NCI-H2081 (cell line): ENCODE measurements around the gene FSIP1.

Experiments used
- DNase-seq, 2 experiments: peaks; one replicate each; lab custom pipeline; 2025; lab: John Stamatoyannopoulos, UW

FSIP1 gene

DNA sequence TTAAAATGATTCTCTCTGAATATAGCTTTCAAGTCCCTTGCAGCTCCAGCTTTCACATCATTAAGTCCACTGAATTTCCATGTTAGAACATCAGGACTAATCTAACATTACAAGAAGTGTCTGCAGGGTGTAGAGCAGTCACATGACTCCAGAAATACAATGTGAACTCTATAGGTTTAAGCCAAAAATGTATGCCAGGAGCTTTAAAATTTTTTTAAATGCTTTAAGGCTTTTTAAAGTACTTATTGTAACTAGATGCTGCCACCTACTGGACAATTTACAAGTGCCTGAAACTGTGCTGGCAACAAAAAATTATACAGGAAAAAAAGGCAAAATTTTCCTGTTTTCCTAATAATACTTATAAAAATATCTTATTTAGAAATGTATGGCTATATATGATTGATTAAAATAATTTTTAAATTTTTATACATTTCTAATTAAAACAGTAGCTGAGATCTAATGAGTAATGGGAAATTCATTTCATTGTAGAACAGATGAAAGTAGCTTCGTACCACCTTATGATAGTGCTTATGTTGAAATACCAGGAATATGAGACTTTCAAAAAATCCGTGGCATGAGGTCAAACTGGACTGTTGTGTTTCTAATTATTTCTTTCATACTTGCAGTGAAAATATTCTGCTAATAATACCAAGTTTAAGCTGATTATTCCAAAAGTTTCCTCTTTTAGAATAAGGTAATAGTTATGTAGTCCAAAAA lies 25.7 kb downstream of the FSIP1 start:
- peak; percentile 28 to 35 for DNase-seq

DNA sequence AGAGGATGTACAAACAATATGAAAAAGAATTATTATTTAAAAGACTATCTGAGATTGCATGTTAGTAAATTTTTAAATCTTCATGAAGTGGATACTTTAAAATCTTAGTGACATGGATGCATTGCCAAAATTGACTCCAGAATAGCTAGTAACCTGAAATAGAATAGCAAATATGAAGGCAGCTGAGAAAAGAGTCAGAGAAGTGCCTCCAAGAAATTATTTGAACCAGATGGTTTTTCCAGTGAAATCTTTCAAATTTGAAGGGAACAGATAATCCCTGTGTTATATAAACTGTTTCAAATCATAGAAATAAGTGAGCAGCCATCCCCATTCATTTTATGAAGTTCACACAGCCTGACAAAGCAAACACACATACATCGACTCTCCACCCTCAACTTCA lies 29.6 kb downstream of the FSIP1 start:
- no peak for DNase-seq

DNA sequence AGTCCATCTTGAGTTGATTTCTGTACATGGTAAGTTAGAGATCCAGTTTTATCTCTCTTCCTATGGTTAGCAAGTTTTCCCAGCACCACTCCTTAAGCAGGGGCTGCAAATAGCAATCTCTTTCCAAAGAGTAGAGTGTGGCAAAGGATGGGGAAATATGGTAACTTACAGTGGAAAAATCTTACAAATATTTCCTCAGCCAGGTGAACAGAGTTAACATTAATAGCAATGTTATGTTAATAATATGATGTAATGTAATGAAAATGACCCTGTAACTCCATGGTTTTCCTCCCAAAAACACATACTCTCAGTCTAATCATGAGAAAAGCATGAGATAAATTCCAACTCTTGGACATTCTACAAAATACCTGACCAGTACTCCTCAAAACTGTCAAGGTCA lies 30.4 kb downstream of the FSIP1 start:
- DNase-seq = no peak

DNA sequence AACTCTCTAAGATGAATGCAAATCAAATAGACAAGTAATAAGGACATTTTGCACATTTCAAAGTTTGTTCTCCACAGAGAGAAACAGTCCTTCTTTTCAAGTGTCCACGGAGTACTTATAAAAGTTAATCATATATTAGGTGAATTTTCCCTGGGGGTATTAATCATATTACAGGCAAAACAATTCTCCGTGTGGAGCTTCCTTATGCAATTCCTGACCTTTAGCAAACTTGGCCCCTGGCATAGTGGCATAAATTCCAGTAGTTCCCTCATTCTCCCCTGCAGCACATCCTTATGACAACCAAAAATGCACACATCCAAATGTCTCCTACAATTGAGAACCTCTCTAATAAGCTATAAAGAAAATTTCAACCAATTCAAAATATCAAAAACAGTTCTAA lies 34.4 kb downstream of the FSIP1 start:
- no peak for DNase-seq

DNA sequence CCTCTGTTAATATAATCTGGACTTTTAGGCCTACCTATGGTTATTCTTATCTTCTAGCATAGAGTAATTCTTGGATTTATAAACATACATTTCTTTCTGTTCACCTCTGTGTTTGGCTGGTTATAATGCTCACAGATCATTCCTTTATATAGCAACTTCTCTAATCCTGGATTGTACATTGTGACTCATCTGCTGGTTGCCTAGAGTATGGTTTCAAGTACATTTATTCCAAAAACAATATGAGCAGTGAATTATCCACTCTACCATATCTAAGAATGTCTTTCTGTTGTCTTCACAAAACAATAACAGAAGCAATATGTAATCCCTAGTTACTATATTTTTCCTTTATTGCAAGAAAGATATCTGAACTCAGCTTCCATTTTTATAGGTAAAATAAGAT lies 35.3 kb downstream of the FSIP1 start:
- no peak for DNase-seq

DNA sequence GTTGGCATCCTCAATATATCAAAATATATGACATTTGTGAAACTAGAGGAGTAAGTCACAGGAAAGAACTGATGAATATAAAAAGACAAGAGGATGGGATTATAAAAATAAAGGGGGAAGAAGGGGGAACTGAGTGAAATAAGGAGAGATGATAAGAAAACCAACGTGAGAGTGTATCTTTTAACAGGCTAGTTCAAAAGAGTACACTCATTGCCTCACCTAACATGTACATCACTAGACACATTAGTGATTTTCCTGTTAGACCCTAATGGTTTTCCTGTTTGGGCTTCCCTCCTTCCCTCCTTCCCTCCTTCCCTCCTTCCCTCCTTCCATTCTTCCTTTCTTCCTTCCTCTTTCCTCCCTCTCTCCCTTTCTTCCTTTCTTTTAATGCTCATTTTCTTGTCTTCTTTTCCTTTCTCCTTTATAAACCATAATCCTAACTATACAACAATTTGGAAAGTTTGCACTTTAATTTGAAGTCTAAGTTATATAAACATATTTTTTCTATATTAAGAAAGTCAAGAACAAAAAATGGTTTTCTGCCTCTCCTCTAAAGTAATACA lies 35.8 kb downstream of the FSIP1 start:
- no peak for DNase-seq

DNA sequence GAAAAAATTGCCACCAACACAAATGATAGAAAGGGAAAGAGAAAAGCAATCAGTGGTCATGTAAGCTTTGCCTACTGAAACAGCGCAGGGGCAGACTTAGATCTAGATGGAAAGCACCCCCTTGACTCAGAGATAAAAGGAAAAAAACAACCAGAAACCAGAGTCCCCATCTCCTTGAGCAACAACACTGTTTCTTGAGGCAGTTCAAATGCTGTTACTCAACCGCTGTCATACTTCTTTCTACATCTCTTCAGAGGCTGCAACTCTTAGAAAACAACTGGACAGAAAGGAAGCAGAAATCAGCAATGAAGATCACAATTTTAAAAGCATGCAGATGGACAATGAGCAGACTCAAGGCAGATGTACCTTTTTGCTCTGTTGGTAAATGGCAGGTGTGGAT lies 36.5 kb downstream of the FSIP1 start:
- no peak for DNase-seq

DNA sequence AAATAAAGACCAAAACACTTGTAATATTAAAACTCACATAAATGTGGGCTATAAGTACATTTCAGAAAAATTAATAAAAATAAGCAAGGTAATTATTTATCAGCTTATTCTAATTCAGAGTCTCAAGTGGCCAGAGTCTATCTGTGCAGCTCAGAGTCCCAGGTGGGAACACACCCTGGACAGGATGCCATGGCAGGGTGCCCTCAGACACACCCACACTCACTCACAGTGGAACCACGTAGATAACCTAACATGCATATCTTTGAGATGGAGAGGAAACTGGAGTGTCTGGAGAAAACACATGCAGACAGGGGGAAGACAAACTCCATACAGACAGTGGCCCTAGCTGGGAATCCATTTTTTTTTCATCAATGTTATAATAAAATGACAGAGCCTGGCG lies 37.2 kb downstream of the FSIP1 start:
- no peak for DNase-seq

DNA sequence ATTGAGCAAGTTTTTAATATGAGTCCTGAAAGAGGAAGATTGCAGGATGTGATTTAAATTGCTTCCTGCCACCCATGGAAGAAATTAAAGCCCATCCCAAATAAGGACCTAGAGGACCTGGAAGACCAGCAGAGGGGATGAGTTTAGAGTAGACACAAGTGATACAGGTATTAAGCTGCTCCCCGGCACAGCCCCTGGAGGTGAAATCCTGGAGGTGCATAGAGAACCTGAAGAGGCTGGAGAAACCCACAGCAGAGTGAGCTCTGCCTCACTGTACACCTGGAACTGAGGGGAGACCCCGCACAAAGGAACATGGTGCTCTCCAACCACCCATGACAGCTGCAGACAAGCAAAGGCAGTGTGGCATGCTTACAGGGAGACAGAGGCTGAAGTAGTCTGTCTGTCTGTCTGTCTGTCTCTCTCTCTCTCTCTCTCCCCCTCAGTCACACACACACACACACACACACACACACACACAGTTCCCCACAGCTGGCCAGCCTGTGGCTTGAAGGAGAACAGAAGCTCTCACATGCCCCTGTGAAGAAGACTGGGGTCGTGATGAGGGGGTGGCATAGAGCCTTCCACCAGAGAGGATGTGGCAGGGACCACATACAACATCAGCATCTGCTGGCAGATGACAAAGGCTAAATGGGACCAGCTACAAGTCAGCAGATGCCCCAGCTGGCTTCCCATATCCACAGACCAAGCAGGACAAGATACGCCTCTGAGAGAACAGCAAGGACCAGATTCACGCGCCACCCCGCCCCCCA lies 38.1 kb downstream of the FSIP1 start:
- DNase-seq = no peak

DNA sequence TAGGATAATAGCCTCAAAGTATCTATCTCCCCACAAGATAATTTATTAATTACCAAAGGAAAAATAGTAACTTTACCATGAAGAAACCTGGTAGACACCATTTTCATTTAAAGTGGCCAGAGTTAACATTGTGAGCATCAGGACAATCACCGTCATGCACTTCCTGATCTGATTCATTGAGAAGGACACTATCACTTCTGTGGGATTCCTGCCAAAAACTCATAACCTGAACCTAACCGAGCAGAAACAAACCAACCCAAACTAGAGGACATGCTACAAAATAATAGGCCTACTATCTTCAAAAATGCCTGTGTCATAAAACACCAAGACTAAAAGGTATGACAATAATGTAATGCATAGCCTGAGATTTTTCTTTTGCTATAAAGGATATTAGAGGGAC lies 39.0 kb downstream of the FSIP1 start:
- no peak for DNase-seq

DNA sequence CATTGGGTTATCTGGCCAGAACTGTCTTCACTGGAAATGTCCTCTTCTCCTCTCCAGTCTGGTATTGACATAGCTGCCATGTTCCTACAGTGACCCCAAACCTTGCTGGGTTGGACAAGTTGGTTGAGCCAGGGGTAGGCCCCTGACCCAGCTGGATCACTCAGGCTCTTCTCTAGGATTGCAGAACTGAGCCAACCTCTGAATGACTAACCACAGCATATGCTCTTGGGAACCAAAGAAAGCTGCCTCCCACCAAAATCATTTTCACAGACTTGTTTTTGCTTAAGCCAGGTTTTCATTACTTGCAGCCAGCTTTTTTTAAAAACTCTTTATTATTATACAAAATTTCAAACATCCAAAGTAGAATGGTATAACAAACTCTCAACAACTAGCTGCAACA lies 41.4 kb downstream of the FSIP1 start:
- no peak for DNase-seq

DNA sequence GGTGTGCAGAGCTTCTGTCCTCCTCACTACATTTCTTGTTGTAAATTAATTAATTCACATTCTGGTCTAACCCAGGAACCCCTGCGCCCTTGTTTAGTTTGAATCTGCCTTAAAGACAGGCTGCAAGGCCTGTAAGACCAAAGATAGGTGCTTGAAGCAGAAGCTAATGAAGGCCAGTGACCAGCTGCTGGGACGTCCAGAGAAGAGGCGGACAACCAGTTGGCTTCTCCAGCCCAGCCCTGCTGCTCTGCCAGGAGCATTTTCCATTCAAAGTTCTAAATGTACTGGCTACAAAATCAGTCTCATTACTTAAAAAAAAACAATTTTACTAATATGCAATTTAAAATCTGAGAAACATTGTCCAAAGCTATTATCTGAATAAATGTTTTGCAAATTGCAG lies 43.6 kb downstream of the FSIP1 start:
- DNase-seq = no peak

DNA sequence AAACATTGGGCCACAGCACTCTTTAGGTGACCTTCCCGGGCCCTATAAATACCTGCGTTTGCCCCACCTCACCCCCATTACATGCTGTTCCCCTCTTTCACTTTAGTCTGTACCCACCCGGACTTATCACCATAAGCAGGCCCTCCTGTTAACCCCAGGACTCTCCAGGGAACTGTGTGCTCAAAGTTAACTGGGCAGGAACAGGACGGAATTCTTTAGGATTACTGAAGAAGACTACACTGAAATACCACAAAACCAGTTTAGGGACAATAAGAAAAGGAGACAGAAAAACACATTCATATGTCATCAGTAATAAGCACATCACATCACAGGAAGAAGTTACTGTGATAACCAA lies 45.5 kb downstream of the FSIP1 start:
- no peak for DNase-seq

DNA sequence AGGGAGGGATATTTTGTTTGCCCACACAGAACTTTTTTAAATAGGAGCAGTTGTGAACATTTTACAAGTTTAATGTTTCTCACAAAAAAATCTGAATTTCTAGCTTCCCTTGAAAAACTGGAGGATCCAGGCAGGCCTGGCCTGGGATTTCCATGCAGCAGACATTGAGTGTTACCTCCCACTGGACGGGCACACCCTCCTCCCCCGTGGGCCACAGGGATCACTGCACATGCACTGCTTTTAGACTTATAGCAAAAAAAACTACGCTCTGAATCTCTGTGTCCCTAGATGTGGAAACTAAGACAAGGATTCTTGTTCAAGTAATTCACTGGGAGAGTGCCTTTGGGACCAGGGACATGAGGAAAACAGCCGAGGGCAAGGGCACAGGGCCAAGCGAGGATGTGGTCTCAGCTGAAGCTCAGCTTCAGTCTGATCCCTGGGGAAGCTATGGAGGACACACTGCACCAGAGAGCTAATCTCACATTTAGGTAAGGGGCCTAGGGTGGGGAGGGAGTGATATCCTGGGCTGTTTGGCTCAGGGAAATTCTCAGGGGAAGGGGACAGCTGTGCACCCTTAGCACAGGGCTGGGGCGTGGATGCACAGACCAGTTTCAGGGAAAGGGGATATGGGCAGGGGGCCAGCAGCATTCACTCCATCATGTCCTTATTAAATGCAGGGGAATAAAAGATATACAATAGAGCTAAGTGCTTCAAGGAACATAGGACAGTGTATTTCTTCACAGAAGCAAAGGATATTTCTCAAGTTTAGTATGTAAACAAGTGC lies 46.0 kb downstream of the FSIP1 start:
- DNase-seq = no peak

DNA sequence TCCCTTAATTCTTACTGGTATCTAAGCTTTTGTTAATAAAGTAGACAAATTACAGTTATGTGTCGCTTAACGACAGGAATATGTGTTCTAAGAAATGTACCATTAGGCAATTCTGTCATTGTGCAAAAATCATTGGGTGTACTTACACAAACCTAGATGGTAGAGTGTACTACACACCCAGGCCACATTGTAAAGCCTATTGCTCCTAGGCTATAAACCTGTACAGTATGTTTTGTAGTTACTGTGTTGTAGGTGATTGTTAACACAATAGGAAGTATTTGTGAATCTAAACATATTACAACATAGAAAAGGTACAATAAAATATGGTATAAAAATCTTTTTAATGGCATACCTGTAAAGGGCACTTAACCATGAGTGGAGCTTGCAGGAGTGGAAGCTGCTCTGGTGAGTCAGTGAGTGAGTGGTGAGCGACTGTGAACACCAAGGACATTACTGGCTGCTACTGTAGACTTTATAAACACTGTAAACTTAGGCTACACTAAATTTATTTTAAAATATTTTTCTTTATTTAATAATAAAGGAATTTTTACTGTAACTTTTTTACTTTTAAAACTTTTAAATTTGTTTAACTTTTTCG lies 47.4 kb downstream of the FSIP1 start:
- DNase-seq = no peak

DNA sequence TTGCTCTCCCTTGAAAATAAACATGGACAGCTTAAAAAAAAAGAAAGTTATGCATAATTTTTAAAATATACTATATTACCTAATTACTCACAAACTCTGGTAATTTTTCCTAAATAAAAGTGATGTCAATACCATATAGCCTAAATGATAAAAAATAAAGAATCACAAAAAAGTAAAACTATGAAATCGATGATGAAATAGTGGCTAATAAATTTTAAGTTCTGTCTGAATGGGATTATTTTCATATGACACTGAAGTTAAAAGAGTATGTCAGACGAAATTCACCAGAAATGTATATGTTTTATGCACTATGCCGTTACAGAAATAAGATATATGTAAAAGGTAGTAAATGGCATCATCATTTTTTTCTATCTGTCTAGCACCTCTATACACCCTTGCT lies 51.4 kb downstream of the FSIP1 start:
- DNase-seq = no peak

DNA sequence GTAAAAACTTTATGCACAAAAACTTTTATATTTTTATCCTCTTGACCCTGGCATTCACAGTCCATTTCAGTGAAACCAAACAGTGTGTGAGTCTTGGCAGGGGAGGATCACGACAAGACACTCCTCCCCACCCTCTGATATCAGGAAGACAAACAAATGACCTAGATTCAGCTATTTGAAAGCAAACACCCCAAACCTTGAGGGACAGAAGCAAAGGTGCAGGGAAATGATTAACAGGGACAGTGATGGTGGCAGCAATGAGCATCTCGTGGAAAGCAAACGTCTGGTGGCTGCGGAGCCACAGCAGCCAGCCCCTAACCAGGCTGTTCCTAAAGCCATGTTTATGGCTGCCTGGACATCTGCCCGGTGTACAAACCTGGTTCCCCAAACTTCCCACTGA lies 52.1 kb downstream of the FSIP1 start:
- no peak for DNase-seq

DNA sequence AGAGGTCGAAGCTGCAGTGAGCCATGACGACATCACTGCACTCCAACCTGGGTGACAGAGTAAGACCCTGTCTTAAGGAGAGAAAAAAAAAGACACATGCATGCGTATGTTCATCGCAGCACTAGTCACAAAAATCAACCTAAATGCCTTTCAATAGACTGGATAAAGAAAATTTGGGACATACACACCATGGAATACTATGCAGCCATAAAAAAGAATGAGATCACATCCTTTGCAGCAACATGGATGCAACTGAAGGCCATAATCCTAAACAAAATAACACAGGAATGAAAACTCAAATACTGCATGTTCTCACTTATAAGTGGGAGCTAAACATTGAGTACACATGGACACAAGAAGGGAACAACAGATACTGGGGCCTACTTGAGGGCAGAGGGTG lies 53.1 kb downstream of the FSIP1 start:
- DNase-seq = no peak

DNA sequence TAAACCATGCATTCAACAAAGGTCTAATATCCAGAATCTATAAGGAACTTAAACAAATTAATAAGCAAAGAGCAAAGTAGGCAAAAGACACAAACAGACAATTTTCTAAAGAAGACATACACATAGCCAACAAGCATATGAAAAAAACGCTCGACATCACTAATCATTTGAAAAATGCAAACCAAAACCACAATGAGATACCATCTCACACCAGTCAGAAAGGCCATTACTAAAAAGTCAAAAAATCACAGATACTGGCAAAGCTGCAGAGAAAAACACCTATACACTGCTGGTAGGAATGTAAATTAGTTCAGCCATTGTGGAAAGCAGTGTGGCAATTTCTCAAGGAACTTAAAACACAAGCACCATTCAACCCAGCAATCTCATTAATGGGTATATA lies 53.8 kb downstream of the FSIP1 start:
- no peak for DNase-seq

DNA sequence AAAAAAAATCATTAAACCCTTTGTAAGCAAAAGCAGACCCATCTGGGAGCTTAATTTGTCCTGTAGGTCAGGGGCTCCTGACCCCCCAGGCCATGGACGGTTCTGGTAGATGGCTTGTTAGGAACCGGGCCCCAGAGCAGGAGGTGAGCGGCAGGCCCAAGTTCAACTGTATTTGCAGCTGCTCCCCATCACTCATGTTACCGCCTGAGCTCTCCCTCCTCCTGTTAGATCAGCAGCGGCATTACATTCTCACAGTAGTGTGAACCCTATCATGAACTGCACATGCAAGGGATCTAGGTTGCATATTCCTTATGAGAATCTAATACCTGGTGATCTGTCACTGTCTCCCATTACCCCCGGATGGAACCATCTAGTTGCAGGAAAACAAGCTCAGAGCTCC lies 60.7 kb downstream of the FSIP1 start:
- no peak for DNase-seq

DNA sequence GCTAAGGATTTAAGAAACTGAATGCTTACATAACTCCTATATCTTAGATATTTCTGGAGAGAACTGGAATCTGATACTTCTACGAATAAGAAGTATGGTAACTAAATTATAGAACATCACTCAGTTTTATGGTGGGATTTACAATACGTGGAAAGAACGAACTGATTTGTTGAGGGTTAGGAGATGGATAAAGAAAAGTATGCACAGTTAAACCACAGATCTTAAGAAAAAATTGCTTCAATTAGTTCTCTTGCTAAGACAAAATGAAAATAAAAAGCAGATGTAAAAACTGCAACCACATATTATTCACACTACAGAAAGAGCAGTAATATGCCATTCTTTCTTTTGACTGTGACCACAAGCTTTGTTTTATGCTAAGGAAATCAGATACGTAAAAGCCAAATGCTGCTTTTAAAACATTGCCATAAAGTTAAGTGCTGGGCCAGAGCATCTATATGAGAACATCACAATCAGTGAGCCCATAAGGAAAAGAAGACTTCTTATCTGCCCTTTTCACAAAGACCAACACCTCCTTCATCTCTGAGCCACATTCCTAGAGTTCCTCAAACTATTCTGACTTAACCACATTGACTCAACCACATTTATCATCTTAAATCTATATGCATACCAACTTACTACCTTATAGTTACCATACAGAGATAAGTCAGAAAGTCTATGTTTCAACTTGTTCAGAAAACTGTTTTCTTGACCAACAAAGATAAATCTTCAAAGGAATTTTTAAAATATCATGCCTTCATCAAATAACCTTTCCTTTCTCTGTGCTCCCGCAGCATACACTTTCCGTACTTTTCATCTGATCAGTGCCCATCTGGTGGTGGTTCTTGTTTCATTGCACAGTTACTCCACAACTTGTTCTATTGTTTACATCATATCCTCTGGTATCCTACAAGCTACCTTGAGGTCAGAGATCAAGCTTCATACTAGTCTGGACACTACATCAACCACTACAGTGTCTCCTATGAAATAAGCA lies 61.7 kb downstream of the FSIP1 start:
- DNase-seq = no peak
